Heart right ventricle (tissue), 16 donors: ENCODE results near the gene PAPPA. TPM values are rescaled to one million over a fixed set of nuclear protein-coding genes. Genes with fewer than 3 reads are reported as not detected.

Source experiments
- ATAC-seq, 8 donors: fragments of 200-7000 bp; cut with Tn5 transposase; one replicate each; pipeline ENCODE4 v1.9.1; 2020; ENCODE audit warnings: mild to moderate bottlenecking in 8 of 8, moderate library complexity in 8 of 8, moderate number of reproducible peaks in 1 of 8
- DNase-seq, 2 donors: peaks; one replicate each; pipeline ENCODE4 v3.0.0-alpha.2; 2020
- H3K27ac ChIP-seq, 10 donors: fragments of 200-600 bp; sonication (generic) in 2 of 10; one replicate each; pipeline versions ENCODE4 v1.5.0 to v1.8.0; 2020 to 2022; ENCODE audit warnings: mild to moderate bottlenecking in 3 of 10
- H3K27me3 ChIP-seq, 7 donors: fragments of 200-600 bp; one replicate each; pipeline ENCODE4 v1.8.0; 2021 to 2022; ENCODE audit warnings: mild to moderate bottlenecking in 2 of 7
- H3K36me3 ChIP-seq, 9 donors: fragments of 200-600 bp; sonication (generic) in 1 of 9; one replicate each; pipeline versions ENCODE4 v1.5.0 to v1.8.0; 2020 to 2022; ENCODE audit warnings: mild to moderate bottlenecking in 2 of 9
- H3K4me1 ChIP-seq, 9 donors: fragments of 200-600 bp; sonication (generic) in 1 of 9; one replicate each; pipeline versions ENCODE4 v1.5.0 to v1.8.0; 2020 to 2022; ENCODE audit warnings: mild to moderate bottlenecking in 4 of 9
- H3K4me3 ChIP-seq, 10 donors: fragments of 200-600 bp; sonication (generic) in 2 of 10; one replicate each; pipeline versions ENCODE4 v1.5.0 to v1.8.0; 2020 to 2022; ENCODE audit warnings: mild to moderate bottlenecking in 7 of 10, moderate library complexity in 2 of 10
- H3K9me3 ChIP-seq, 11 donors: fragments of 200-600 bp in 10 of 11; sonication (generic) in 2 of 11; one replicate each; pipeline versions ENCODE4 v1.5.0 to v1.8.0; 2013 to 2022; ENCODE audit warnings: mild to moderate bottlenecking in 2 of 11, control low read depth in 1 of 11, moderate library complexity in 1 of 11
- CTCF ChIP-seq, 9 donors: fragments of 200-600 bp; sonication (generic) in 2 of 9; IDR thresholded peaks; one replicate each; pipeline versions ENCODE4 v1.5.0 to v1.8.0; 2021 to 2022; ENCODE audit warnings: antibody characterized with exemption in 9 of 9, mild to moderate bottlenecking in 5 of 9, moderate library complexity in 1 of 9
- WGBS, 2 donors: extraction: QIAGEN DNeasy Blood & Tissue Kit; methylation state at CpG; one replicate each; pipeline ENCODE4 v1.1.7; 2013; ENCODE audit warnings: inconsistent platforms in 1 of 2; 5-methylcytosine and 5-hydroxymethylcytosine counted together
- intact Hi-C, 10 donors: fragments of 100-400 bp; cut with DNase I; formaldehyde crosslinking; loops; one replicate each; pipeline versions ENCODE4 v1.11.1 to v1.14.2; 2022
- polyA plus RNA-seq, 2 donors: library from polyadenylated mRNA; stranded (reverse); fragments of 200-250 nt; gene quantifications; one replicate each; pipeline ENCODE4 v1.2.3, GENCODE V29; 2013
- total RNA-seq, 10 donors: library from RNA; stranded (reverse); fragmentation: NEBNext Ultra II Directional in 3 of 10; extraction: Animal tissue kit (Norgen Biotek cat#: 25700) in 3 of 10; gene quantifications; one replicate each; pipeline versions ENCODE4 v1.2.1 to v1.2.4, GENCODE V29; 2021 to 2023
- donor health status: Arrhythmogenic right ventricular cardiomyopathy.
- donor health status: ischemic (EF 13 %, LVEDD 7.1; RV severe dilation, severe dysfunction).
- donor health status: healthy with polysubstance abuse.
- donor health status: DM: no; HTN: yes; CAD: no.
- donor health status: DM: no; HTN: no; CAD: no.
- donor health status: ischemic (EF 25% LVEDD 6.9; RV normal size, moderate dysfunction).
- donor health status: ischemic (EF 25% LVEDD 5.7; RV mildly dilated, moderate dysfunction).
- donor health status: healthy.
- donor health status: DM: yes; HTN: yes; CAD: no.
- donor health status: Ischemic cardiomyopathy.
- donor health status: ischemic (EF 35%, LVEDD 5.7; RV mildly dilated, moderate dysfunction).
- donor health status: nonischemic (EF 11% LVEDD 7.7; RV severe dilation, severe dysfunction).
- donor health status: DM: yes; HTN: yes; CAD: no.
- donor health status: PGD.
- donor health status: ischemic (EF 29% LVEDD 5.4; RV normal size, mild dysfunction).
- donor health status: nonischemic (EF 23%, LVEDD 6.1; RV moderate dilation, normal function).

Gene PAPPA
- total and polyA plus RNA-seq, 12 donors, result 0.15 to 3.4 (median 1.2) TPM

GRCh38 chr9:116204252-116204882 is 50.8 kb downstream of the PAPPA start:
- Histone ChIP-seq H3K27ac (no peak overlapping the region), H3K36me3 (peaks cover 0 to 9% (median 0%) of the 10 kb centered on the region in 9 donors), H3K4me3 (no peak overlapping the region), H3K9me3 (no peaks in the 10 kb centered on the region), H3K4me1 (peaks cover 0 to 11% (median 0%) of the 10 kb centered on the region in 9 donors), H3K27me3 (no peaks in the 10 kb centered on the region)
- no peak for TF ChIP-seq CTCF (IDR thresholded peaks at IDR 0.05)
- ATAC-seq, result no peak
- intact Hi-C loops, result no loop called here
- 88 to 91% methylated on average over 5 of the region's 5 CpGs for WGBS, 2 donors
- no peak for DNase-seq

GRCh38 chr9:116207371-116208111 is 54.0 kb downstream of the PAPPA start:
- ATAC-seq, result no peak
- no peak overlapping the region for H3K4me3 ChIP-seq
- no peaks in the 10 kb centered on the region for H3K27me3 ChIP-seq
- intact Hi-C loops, result no loop called here
- H3K36me3 ChIP-seq, result peaks cover 0 to 9% (median 0%) of the 10 kb centered on the region in 9 donors
- no peaks in the 10 kb centered on the region for H3K9me3 ChIP-seq
- WGBS, 2 donors, result 81 to 89% methylated on average over 4 of the region's 4 CpGs
- DNase-seq, result no peak
- no peak overlapping the region for H3K27ac ChIP-seq
- no peak for TF ChIP-seq CTCF (IDR thresholded peaks at IDR 0.05)
- peaks cover 0 to 1% (median 0%) of the 10 kb centered on the region in 9 donors for H3K4me1 ChIP-seq

GRCh38 chr9:116208417-116209232 is 55.0 kb downstream of the PAPPA start:
- intact Hi-C loops, result no loop called here
- Histone ChIP-seq H3K4me3 (no peak overlapping the region), H3K9me3 (no peaks in the 10 kb centered on the region), H3K27me3 (no peaks in the 10 kb centered on the region), H3K4me1 (no peaks in the 10 kb centered on the region), H3K27ac (no peak overlapping the region), H3K36me3 (peaks cover 0 to 11% (median 0%) of the 10 kb centered on the region in 9 donors)
- no peak for DNase-seq
- TF ChIP-seq CTCF (IDR thresholded peaks at IDR 0.05), result no peak
- 77 to 84% methylated on average over 5 of the region's 5 CpGs for WGBS, 2 donors
- ATAC-seq, result no peak

GRCh38 chr9:116209414-116210116 is 56.0 kb downstream of the PAPPA start:
- WGBS, 2 donors, result 84 to 85% methylated on average over 1 of the region's 1 CpG
- TF ChIP-seq CTCF (IDR thresholded peaks at IDR 0.05), result no peak
- DNase-seq, result no peak
- intact Hi-C loops, result no loop called here
- Histone ChIP-seq H3K36me3 (peaks cover 0 to 11% (median 0%) of the 10 kb centered on the region in 9 donors), H3K4me3 (no peak overlapping the region), H3K4me1 (no peaks in the 10 kb centered on the region), H3K9me3 (no peaks in the 10 kb centered on the region), H3K27me3 (no peaks in the 10 kb centered on the region), H3K27ac (no peak overlapping the region)
- peak in 1 of 8 donors; percentile 35 for ATAC-seq
